Right atrium auricular region (tissue), 2 donors: ENCODE data around the gene PPP1R1A. TPM values are rescaled to one million over a fixed set of nuclear protein-coding genes. Genes with fewer than 3 reads are reported as not detected.

Experiments
- DNase-seq: peaks from one replicate; pipeline ENCODE4 v3.0.0-alpha.2; 2019; ENCODE audit warnings: low spot score
- H3K27ac ChIP-seq, 2 donors: fragments of 200-600 bp; sonication (generic); 1 replicate in 1 of 2; 2 replicates in 1 of 2; pipeline ENCODE4 v1.5.1; 2016 to 2019
- H3K27me3 ChIP-seq, 2 donors: fragments of 200-600 bp; sonication (generic); one replicate each; pipeline versions ENCODE4 v1.5.1 to v1.6.0; 2017 to 2019
- H3K36me3 ChIP-seq: fragments of 200-600 bp; sonication (generic); one replicate; pipeline ENCODE4 v1.5.1; 2016
- H3K4me1 ChIP-seq, 2 donors: fragments of 200-600 bp; sonication (generic); one replicate each; pipeline versions ENCODE4 v1.5.1 to v1.6.0; 2017 to 2019
- H3K4me3 ChIP-seq, 2 donors: fragments of 200-600 bp; sonication (generic); 1 replicate in 1 of 2; 2 replicates in 1 of 2; pipeline ENCODE4 v1.5.1; 2017 to 2019; ENCODE audit warnings: mild to moderate bottlenecking in 1 of 2, moderate library complexity in 1 of 2
- H3K9me3 ChIP-seq, 2 donors: fragments of 200-600 bp; sonication (generic); one replicate each; pipeline ENCODE4 v1.5.1; 2019
- total RNA-seq, 2 donors: library from RNA; depleted of rRNA; stranded (reverse); fragments of >200 nt; gene quantifications; one replicate each; pipeline ENCODE4 v1.1.0, GENCODE V29; 2016
- TF ChIP-seq, protein P1 (sequence below), 2 donors: fragments of 200-600 bp; sonication (generic); IDR thresholded peaks; one replicate each; pipeline ENCODE4 v1.5.1; 2019; ENCODE audit warnings: antibody characterized with exemption in 2 of 2

PPP1R1A gene
- total RNA-seq, 2 donors from 2014 or later: 104 to 111 TPM

DNA sequence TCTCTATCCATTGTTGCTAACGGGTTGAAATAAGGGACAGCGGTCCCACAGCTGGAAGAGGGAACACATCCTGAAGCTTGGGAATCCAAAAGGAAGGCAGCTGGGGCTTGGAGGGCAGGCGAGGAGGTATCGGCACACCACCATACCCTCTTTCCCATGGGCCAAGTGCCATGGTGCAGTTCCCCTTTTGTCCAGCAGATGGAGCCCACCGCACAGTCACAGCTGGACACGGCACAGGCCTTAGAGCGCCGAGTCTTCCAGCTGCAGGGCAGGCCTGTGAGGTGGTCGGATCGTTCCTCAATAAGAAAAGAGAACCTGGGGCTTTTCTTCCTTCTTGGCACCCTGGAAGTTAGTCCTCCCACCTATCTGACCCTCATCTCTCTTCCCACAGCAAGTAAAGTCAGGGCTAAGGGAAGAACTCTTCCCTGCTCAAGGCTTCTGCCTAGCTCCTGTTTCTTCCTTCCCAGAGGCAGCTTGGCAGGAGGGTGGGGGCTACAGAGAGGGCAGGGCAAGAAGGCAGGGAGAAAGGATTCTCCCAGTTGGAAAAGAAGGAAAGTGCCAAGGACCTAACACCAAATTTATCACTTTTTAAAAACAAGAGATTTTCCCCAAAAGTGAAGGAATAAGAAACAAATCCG is 8.6 kb downstream of the PPP1R1A start:
- Histone ChIP-seq H3K4me3 (no peak overlapping the region), H3K4me1 (peaks cover 0 to 9% of the 10 kb centered on the region in 2 donors), H3K36me3 (no peaks in the 10 kb centered on the region), H3K27me3 (no peaks in the 10 kb centered on the region), H3K9me3 (no peaks in the 10 kb centered on the region), H3K27ac (no peak overlapping the region)
- peak; percentile 92 for DNase-seq
- TF ChIP-seq, protein P1, sequence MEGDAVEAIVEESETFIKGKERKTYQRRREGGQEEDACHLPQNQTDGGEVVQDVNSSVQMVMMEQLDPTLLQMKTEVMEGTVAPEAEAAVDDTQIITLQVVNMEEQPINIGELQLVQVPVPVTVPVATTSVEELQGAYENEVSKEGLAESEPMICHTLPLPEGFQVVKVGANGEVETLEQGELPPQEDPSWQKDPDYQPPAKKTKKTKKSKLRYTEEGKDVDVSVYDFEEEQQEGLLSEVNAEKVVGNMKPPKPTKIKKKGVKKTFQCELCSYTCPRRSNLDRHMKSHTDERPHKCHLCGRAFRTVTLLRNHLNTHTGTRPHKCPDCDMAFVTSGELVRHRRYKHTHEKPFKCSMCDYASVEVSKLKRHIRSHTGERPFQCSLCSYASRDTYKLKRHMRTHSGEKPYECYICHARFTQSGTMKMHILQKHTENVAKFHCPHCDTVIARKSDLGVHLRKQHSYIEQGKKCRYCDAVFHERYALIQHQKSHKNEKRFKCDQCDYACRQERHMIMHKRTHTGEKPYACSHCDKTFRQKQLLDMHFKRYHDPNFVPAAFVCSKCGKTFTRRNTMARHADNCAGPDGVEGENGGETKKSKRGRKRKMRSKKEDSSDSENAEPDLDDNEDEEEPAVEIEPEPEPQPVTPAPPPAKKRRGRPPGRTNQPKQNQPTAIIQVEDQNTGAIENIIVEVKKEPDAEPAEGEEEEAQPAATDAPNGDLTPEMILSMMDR (IDR thresholded peaks at IDR 0.05): peak; percentile 99 to 100

DNA sequence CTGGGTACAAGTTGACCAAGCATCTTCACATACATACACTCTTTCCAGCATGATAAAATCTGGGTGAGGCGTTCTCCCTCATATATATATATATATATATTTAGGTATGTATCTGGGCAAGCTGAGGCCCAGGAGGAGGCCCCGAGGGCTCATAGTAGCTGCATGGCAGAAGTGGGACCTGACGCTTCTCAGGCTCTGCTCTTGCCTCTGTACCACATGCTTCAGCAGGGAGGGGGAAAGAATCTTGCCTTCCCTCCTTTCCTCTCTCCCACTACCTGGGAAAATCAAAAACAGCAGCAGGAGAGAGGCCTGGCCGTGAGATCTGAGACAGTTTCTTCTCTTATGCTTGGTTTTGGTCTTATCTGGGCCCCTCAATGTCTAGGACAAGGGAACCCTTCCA is 9.2 kb downstream of the PPP1R1A start:
- no peak overlapping the region for H3K4me3 ChIP-seq
- no peak for DNase-seq
- no peak overlapping the region for H3K27ac ChIP-seq
- H3K9me3 ChIP-seq: no peaks in the 10 kb centered on the region
- peaks cover 0 to 9% of the 10 kb centered on the region in 2 donors for H3K4me1 ChIP-seq
- no peaks in the 10 kb centered on the region for H3K36me3 ChIP-seq
- H3K27me3 ChIP-seq: no peaks in the 10 kb centered on the region
- TF ChIP-seq, protein P1 (IDR thresholded peaks at IDR 0.05): no peak

DNA sequence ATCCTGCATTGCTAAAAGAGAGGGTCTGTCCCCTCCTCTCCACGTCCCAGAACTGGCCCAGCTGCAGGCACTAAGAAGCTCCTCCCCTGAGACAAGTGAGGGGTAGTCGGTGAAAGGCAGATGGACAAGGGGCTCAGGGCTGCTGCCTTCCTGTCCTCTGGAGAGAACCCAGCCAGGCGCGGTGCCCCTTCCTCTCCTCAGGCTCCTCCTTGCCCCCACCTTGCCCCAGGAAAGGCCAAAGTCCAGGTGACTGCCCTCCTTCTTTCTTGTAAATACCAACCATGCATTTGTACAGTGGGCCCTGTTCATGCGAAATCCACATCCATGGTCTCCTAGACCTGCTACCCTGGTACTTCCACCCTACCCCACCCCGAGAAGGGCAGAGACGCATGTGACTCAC is 9.7 kb downstream of the PPP1R1A start:
- TF ChIP-seq, protein P1 (IDR thresholded peaks at IDR 0.05): no peak
- no peak for DNase-seq

DNA sequence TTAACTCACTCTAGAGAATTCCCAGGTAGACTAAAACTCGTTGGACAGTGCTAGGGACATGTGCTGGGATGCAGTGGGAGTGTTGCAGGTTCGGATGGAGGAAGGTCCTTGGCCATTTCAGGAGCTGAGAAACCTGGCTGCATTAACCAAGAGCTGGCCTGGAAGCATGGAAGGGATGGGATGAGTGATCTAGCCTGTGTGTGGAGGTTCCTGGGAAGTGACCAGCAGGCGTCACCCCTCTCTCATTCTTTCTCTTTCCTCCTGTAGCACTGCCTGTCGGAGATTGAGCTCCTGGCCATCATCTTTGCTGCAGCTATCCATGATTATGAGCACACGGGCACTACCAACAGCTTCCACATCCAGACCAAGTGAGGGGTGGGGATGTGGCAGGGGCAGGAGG is 15.6 kb downstream of the PPP1R1A start:
- no peak overlapping the region for H3K4me3 ChIP-seq
- H3K4me1 ChIP-seq: no peaks in the 10 kb centered on the region
- TF ChIP-seq, protein P1 (IDR thresholded peaks at IDR 0.05): no peak
- no peaks in the 10 kb centered on the region for H3K9me3 ChIP-seq
- no peaks in the 10 kb centered on the region for H3K36me3 ChIP-seq
- no peak for DNase-seq
- H3K27me3 ChIP-seq: no peaks in the 10 kb centered on the region
- no peak overlapping the region for H3K27ac ChIP-seq

More for the DNA sequence above, 9.7 kb downstream of the PPP1R1A start:
- H3K9me3 ChIP-seq: no peaks in the 10 kb centered on the region
- no peaks in the 10 kb centered on the region for H3K36me3 ChIP-seq
- H3K27me3 ChIP-seq: no peaks in the 10 kb centered on the region
- H3K4me3 ChIP-seq: no peak overlapping the region
- H3K4me1 ChIP-seq: peaks cover 0 to 9% of the 10 kb centered on the region in 2 donors
- no peak overlapping the region for H3K27ac ChIP-seq

DNA sequence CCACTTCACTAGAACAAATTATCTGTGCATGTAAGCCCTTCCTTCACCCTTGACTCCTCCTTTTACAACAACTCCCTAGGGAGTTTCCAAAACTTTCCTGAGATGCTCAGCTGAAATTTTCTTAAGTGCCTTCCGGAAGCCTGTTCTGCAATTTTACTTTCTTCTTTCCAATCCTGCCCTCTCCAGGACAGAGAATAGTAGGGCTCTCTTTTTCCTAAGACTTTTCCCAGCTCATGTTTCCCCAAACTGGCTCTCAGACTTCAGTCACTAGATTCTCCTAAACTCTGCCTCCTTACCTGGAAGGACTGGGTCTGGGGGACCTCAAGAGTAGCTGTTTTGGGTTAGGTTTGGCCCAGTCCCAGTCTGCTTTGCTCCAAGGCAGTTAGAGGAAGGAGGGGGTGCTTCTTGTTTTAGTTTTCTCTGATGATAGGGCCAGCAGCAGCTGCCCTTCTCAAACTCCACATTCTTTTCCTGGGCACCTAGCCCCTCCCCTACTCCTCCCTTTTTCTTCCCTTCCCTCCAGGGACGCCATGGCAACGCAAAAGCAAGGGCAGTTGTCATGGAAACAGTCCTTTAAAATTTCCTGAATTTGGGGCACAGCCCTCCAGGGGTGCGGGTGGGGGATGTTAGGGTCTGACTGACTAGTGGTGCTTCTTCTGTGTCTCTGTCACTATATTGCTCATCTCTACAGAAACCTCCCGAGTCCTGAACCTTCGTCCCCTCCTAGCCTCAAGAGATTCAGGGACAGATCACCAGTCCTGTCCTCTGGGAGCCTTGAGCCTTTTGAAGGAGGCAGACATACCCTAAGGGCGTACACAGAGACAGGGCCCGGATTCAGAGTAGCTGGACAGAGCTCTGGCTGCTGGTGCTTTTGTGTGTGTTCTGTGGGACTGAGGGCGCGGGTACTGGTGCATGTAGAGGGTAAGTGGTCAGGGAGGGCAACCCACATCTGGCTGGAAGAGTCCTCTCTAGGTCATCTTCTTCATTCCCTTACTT is 17.0 kb downstream of the PPP1R1A start:
- H3K4me3 ChIP-seq: no peak overlapping the region
- H3K27ac ChIP-seq: no peak overlapping the region
- DNase-seq: no peak
- H3K27me3 ChIP-seq: no peaks in the 10 kb centered on the region
- TF ChIP-seq, protein P1 (IDR thresholded peaks at IDR 0.05): no peak
- no peaks in the 10 kb centered on the region for H3K4me1 ChIP-seq
- no peaks in the 10 kb centered on the region for H3K9me3 ChIP-seq
- H3K36me3 ChIP-seq: no peaks in the 10 kb centered on the region
